Body of pancreas (tissue), 4 donors: ENCODE data around the gene ANKRD12.

Experiments
- POLR2A ChIP-seq, 3 donors: fragments of 450-650 bp; IDR thresholded peaks; one replicate each; pipeline ENCODE4 v1.6.1; 2016; ENCODE audit warnings: antibody characterized with exemption in 3 of 3, mild to moderate bottlenecking in 2 of 3
- TF ChIP-seq, protein P1 (sequence below), 7 experiments: fragments of 450-650 bp in 4 of 7; fragments of 200-600 bp in 3 of 7; sonication (generic) in 3 of 7; IDR thresholded peaks; one replicate each; pipeline ENCODE4 v1.5.1; 2016 to 2019; ENCODE audit warnings: antibody characterized with exemption in 7 of 7

DNA sequence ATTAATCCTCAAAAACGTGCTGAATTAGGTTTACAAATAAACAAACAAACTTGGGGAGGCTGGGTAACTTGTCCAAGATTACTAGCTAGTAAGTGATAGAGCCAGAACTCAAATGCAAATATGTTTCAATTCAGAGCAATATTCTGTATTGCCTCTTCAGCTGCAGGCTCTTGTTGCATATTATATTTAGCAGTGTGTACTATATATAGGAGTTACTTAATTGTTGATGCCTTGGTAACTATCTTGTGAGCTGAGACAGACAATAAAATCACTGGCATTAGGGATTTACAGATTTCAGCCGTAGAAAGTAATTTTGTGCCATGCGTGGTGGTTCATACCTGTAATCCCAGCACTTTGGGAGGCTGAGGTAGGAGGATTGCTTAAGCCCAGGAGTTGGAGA, 10.2 kb upstream of the ANKRD12 start:
- TF ChIP-seq, protein P1, sequence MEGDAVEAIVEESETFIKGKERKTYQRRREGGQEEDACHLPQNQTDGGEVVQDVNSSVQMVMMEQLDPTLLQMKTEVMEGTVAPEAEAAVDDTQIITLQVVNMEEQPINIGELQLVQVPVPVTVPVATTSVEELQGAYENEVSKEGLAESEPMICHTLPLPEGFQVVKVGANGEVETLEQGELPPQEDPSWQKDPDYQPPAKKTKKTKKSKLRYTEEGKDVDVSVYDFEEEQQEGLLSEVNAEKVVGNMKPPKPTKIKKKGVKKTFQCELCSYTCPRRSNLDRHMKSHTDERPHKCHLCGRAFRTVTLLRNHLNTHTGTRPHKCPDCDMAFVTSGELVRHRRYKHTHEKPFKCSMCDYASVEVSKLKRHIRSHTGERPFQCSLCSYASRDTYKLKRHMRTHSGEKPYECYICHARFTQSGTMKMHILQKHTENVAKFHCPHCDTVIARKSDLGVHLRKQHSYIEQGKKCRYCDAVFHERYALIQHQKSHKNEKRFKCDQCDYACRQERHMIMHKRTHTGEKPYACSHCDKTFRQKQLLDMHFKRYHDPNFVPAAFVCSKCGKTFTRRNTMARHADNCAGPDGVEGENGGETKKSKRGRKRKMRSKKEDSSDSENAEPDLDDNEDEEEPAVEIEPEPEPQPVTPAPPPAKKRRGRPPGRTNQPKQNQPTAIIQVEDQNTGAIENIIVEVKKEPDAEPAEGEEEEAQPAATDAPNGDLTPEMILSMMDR (IDR thresholded peaks at IDR 0.05): no peak
- no peak for TF ChIP-seq POLR2A (IDR thresholded peaks at IDR 0.05)
